K562 (cell line): ENCODE data around the gene TTC16. TPM values are rescaled to one million over a fixed set of nuclear protein-coding genes. Genes with fewer than 3 reads are reported as not detected.
A peak's percentile ranks its signal among the peaks of the same experiment; 100 is the strongest.

Experiments used
- ATAC-seq: fragments of 200-7000 bp; cut with Tn5 transposase; 3 replicates; pipeline ENCODE4 v1.9.1; 2020; ENCODE audit warnings: moderate library complexity
- BruUV-seq: library from RNA; stranded (reverse); fragments of 400-500 nt; replicated peaks from 2 replicates; lab custom pipeline; 2021; lab: Mats Ljungman, UMichigan
- CTCF ChIA-PET: fragments of 300-600 bp; formaldehyde crosslinking; extraction: SDS; loops from one replicate; lab custom pipeline; 2021; ENCODE audit warnings: low intra/inter-chr PET ratio; lab: Yijun Ruan, JAX
- POLR2A ChIA-PET: fragments of 300-600, 350-650 bp; sonication (Branson Sonifier 250); formaldehyde crosslinking; extraction: SDS; loops from one replicate; lab custom pipeline; 2021; ENCODE audit warnings: antibody characterized with exemption, inconsistent platforms; lab: Yijun Ruan, JAX
- DNase-seq, 4 experiments: peaks; one replicate each; pipeline versions ENCODE4 v3.0.0 to v3.0.0-alpha.2; 2011 to 2018; ENCODE audit warnings: low spot score in 3 of 4, mixed read lengths in 3 of 4; ENCODE audit errors: extremely low read depth in 1 of 4
- FAIRE-seq: peaks from 2 replicates; lab custom pipeline; 2011; peaks lifted over from hg19 to GRCh38; lab: Jason Lieb, UNC
- H2AFZ ChIP-seq: 2 replicates; pipeline ENCODE4 v1.6.0; 2011; ENCODE audit warnings: low read depth, low read length, control low read depth, inconsistent platforms
- H3K27ac ChIP-seq: fragments of 200-600 bp; 3 replicates; pipeline ENCODE4 v1.8.0; 2011; ENCODE audit warnings: low read depth, mild to moderate bottlenecking, control low read depth, inconsistent platforms, low read length, moderate library complexity, mixed read lengths; ENCODE audit errors: extremely low read depth
- H3K27me3 ChIP-seq, 2 experiments: fragments of 300-600 bp in 1 of 2; 2 replicates in 1 of 2; 3 replicates in 1 of 2; pipeline versions ENCODE4 v1.6.0 to v1.8.0; 2011; ENCODE audit warnings: inconsistent platforms in 2 of 2, low read length in 2 of 2, mild to moderate bottlenecking in 1 of 2, mixed read lengths in 1 of 2, moderate library complexity in 1 of 2; ENCODE audit not compliant: control insufficient read depth in 2 of 2, insufficient read depth in 2 of 2
- H3K36me3 ChIP-seq: fragments of 300-600 bp; 3 replicates; pipeline ENCODE4 v1.8.0; 2011; ENCODE audit warnings: mild to moderate bottlenecking, low read length, inconsistent platforms; ENCODE audit not compliant: control insufficient read depth, insufficient read depth
- H3K4me1 ChIP-seq, 2 experiments: fragments of 200-600 bp in 1 of 2; replicated peaks in 1 of 2; 2 replicates in 1 of 2; 3 replicates in 1 of 2; pipeline versions ENCODE4 v1.5.1 to v1.8.0; 2011; ENCODE audit warnings: inconsistent platforms in 2 of 2, low read length in 2 of 2, mild to moderate bottlenecking in 1 of 2, mixed read lengths in 1 of 2, moderate library complexity in 1 of 2; ENCODE audit not compliant: control insufficient read depth in 2 of 2, insufficient read depth in 2 of 2
- H3K4me2 ChIP-seq: 2 replicates; pipeline ENCODE4 v1.6.1; 2011; ENCODE audit warnings: low read length, control low read depth, inconsistent platforms, mixed read lengths; ENCODE audit not compliant: insufficient read depth
- H3K4me3 ChIP-seq: fragments of 200-600 bp; sonication (generic), shearing (Covaris generic); 2 replicates; pipeline ENCODE4 v1.5.1; 2016; ENCODE audit warnings: control low read depth, inconsistent platforms
- H3K79me2 ChIP-seq: fragments of 200-600 bp; 3 replicates; pipeline ENCODE4 v1.8.0; 2011; ENCODE audit warnings: low read length, inconsistent platforms; ENCODE audit not compliant: control insufficient read depth, insufficient read depth
- H3K9ac ChIP-seq, 2 experiments: 2 replicates each; pipeline versions ENCODE4 v1.6.0 to v1.6.1; 2011; ENCODE audit warnings: low read depth in 2 of 2, low read length in 2 of 2, control low read depth in 1 of 2, inconsistent platforms in 1 of 2, mild to moderate bottlenecking in 1 of 2, mixed read lengths in 1 of 2; ENCODE audit not compliant: insufficient read depth in 1 of 2
- H3K9me1 ChIP-seq: one replicate; pipeline ENCODE4 v1.6.0; 2011; ENCODE audit warnings: inconsistent platforms, mild to moderate bottlenecking, low read length, moderate library complexity; ENCODE audit not compliant: control insufficient read depth, insufficient read depth
- H3K9me3 ChIP-seq: replicated peaks from 2 replicates; pipeline ENCODE4 v1.5.1; 2011; ENCODE audit warnings: low read depth, low read length, inconsistent platforms; ENCODE audit not compliant: control insufficient read depth, insufficient read depth
- H4K20me1 ChIP-seq: replicated peaks from 2 replicates; pipeline ENCODE4 v1.6.1; 2011; ENCODE audit warnings: low read length, inconsistent platforms, mixed read lengths; ENCODE audit not compliant: control insufficient read depth, insufficient read depth
- ARID2 ChIP-seq: fragments of 450-650 bp; IDR thresholded peaks from 2 replicates; pipeline ENCODE4 v1.6.1; 2017; ENCODE audit warnings: antibody characterized with exemption, mild to moderate bottlenecking
- ATF7 ChIP-seq: fragments of 450-650 bp; IDR thresholded peaks from 2 replicates; pipeline ENCODE4 v1.7.1; 2014; ENCODE audit warnings: mild to moderate bottlenecking, moderate library complexity
- BRD9 ChIP-seq: fragments of 450-650 bp; IDR thresholded peaks from 2 replicates; pipeline ENCODE4 v1.6.1; 2018; ENCODE audit warnings: low read depth; ENCODE audit not compliant: partially characterized antibody
- EP400 ChIP-seq: fragments of 450-650 bp; IDR thresholded peaks from 2 replicates; pipeline ENCODE4 v1.6.1; 2017; ENCODE audit warnings: antibody characterized with exemption, mild to moderate bottlenecking, moderate library complexity
- FOXA3 ChIP-seq, 2 experiments: fragments of 450-650 bp in 1 of 2; sonication (generic) in 1 of 2; formaldehyde crosslinking; IDR thresholded peaks in 1 of 2; conservative IDR thresholded peaks in 1 of 2; 2 replicates each; pipeline versions ENCODE4 v1.4.0 to v1.8.0; 2020 to 2022; ENCODE audit warnings: mild to moderate bottlenecking in 2 of 2, missing genetic modification reagents in 1 of 2
- FOXJ2 ChIP-seq: fragments of 200-800 bp; sonication (Bioruptor generic); IDR thresholded peaks from 2 replicates; pipeline ENCODE4 v1.6.1; 2016; ENCODE audit warnings: missing genetic modification characterization, missing compliant biosample characterization
- FOXJ3 ChIP-seq: sonication (generic); formaldehyde crosslinking; IDR thresholded peaks from 2 replicates; pipeline ENCODE4 v1.4.0; 2020; ENCODE audit warnings: mild to moderate bottlenecking, missing genetic modification reagents
- FOXK2 ChIP-seq, 2 experiments: fragments of 450-650 bp; IDR thresholded peaks in 1 of 2; conservative IDR thresholded peaks in 1 of 2; 2 replicates each; pipeline ENCODE4 v1.6.1; 2016; ENCODE audit warnings: low read depth in 2 of 2, mild to moderate bottlenecking in 1 of 2
- KDM4B ChIP-seq, 2 experiments: fragments of 450-650 bp in 1 of 2; sonication (generic) in 1 of 2; IDR thresholded peaks; 2 replicates each; pipeline ENCODE4 v1.6.1; 2016 to 2017; ENCODE audit warnings: borderline replicate concordance in 2 of 2, antibody characterized with exemption in 1 of 2, low read depth in 1 of 2, mild to moderate bottlenecking in 1 of 2
- RFX1 ChIP-seq: fragments of 450-650 bp; IDR thresholded peaks from 2 replicates; pipeline ENCODE4 v1.6.1; 2016; ENCODE audit warnings: mild to moderate bottlenecking, moderate library complexity
- RNF2 ChIP-seq: sonication (generic); IDR thresholded peaks from 2 replicates; pipeline ENCODE4 v1.6.1; 2016
- SLC30A9 ChIP-seq: fragments of 250-450 bp; sonication (Bioruptor Pico); IDR thresholded peaks from 2 replicates; pipeline ENCODE4 v1.8.0; 2022; ENCODE audit warnings: mild to moderate bottlenecking, moderate library complexity
- SP1 ChIP-seq: sonication (generic); formaldehyde crosslinking; IDR thresholded peaks from 2 replicates; pipeline ENCODE4 v1.8.1; 2022; ENCODE audit warnings: mild to moderate bottlenecking, missing genetic modification reagents
- STAT5A ChIP-seq: IDR thresholded peaks from 2 replicates; pipeline ENCODE4 v1.6.1; 2012; ENCODE audit warnings: low read length, inconsistent platforms, borderline replicate concordance
- TGIF2 ChIP-seq: sonication (generic); formaldehyde crosslinking; IDR thresholded peaks from 2 replicates; pipeline ENCODE4 v1.8.1; 2022; ENCODE audit warnings: mild to moderate bottlenecking, missing genetic modification reagents, moderate library complexity
- YBX1 ChIP-seq: fragments of 450-650 bp; IDR thresholded peaks from 2 replicates; pipeline ENCODE4 v1.7.1; 2016; ENCODE audit warnings: mild to moderate bottlenecking
- ZNF146 ChIP-seq: IDR thresholded peaks from one replicate; pipeline ENCODE4 v1.6.1; 2018; ENCODE audit warnings: missing compliant biosample characterization; ENCODE audit not compliant: unreplicated experiment
- ZNF23 ChIP-seq: fragments of 250-450 bp; sonication (Bioruptor Pico); IDR thresholded peaks from 2 replicates; pipeline ENCODE4 v1.4.0; 2020; ENCODE audit warnings: mild to moderate bottlenecking
- ZNF445 ChIP-seq: fragments of 250-450 bp; sonication (Bioruptor Pico); IDR thresholded peaks from 2 replicates; pipeline ENCODE4 v1.4.0; 2020; ENCODE audit warnings: low read depth, mild to moderate bottlenecking, moderate library complexity
- ZNF668 ChIP-seq: fragments of 250-450 bp; sonication (Bioruptor Pico); IDR thresholded peaks from 2 replicates; pipeline ENCODE4 v1.8.0; 2022; ENCODE audit warnings: mild to moderate bottlenecking, inconsistent platforms
- ZNF696 ChIP-seq: fragments of 250-450 bp; sonication (Bioruptor Pico); conservative IDR thresholded peaks from 2 replicates; pipeline ENCODE4 v1.4.0; 2020; ENCODE audit warnings: mild to moderate bottlenecking, moderate library complexity
- WGBS: fragments of 100-300 bp; shearing (Covaris generic); methylation state at CpG from one replicate; pipeline ENCODE4 v1.1.6; 2016; ENCODE audit warnings: low coverage, mixed read lengths; ENCODE audit not compliant: insufficient coverage; ENCODE audit errors: missing lambda C conversion rate; 5-methylcytosine and 5-hydroxymethylcytosine counted together
- in situ Hi-C: fragments of 300-500 bp; cut with MboI; formaldehyde crosslinking; loops from 4 replicates; pipeline ENCODE4 v1.15.0; 2018; ENCODE audit warnings: inconsistent platforms, mixed read lengths
- intact Hi-C: fragments of 100-400 bp; cut with micrococcal nuclease; formaldehyde crosslinking; loops from 2 replicates; pipeline ENCODE4 v1.14.2; 2022
- polyA plus RNA-seq, 8 experiments: library from polyadenylated mRNA; depleted of rRNA in 4 of 8; stranded (reverse) in 5 of 8; unstranded in 3 of 8; fragments of >200 nt; fragmentation: Nextera tagmentation in 2 of 8; fragmentation: Illumina TruSeq in 1 of 8; extraction: Ambion mirVana in 2 of 8; extraction: Trizol in 1 of 8; gene quantifications; 2 replicates each; pipeline versions ENCODE4 v1.2.1 to v1.2.3, GENCODE V29; 2011 to 2014; ENCODE audit warnings: inconsistent platforms in 1 of 8, missing spikeins in 1 of 8
- total RNA-seq, 7 experiments: library from RNA; depleted of rRNA in 6 of 7; stranded (reverse); fragments of >200 nt in 6 of 7; fragmentation: Illumina TruSeq in 2 of 7; extraction: Trizol in 2 of 7; gene quantifications; 2 replicates each; pipeline versions ENCODE4 v1.2.1 to v1.2.3, GENCODE V29; 2011 to 2021; ENCODE audit warnings: low replicate concordance in 1 of 7
- TF ChIP-seq, protein P1 (sequence below): sonication (generic); formaldehyde crosslinking; IDR thresholded peaks from 2 replicates; pipeline ENCODE4 v1.8.1; 2023; ENCODE audit warnings: mild to moderate bottlenecking, missing genetic modification reagents
- TF ChIP-seq, protein P2 (sequence below): sonication (generic); formaldehyde crosslinking; IDR thresholded peaks from 2 replicates; pipeline ENCODE4 v1.8.0; 2022; ENCODE audit warnings: mild to moderate bottlenecking, missing genetic modification reagents

The TTC16 gene
- total and polyA plus RNA-seq, 9 of the 15 experiments (the other 6 are each of a cell fraction or from before 2014, with no cell fraction given): 0.11 TPM; not detected in 8

DNA sequence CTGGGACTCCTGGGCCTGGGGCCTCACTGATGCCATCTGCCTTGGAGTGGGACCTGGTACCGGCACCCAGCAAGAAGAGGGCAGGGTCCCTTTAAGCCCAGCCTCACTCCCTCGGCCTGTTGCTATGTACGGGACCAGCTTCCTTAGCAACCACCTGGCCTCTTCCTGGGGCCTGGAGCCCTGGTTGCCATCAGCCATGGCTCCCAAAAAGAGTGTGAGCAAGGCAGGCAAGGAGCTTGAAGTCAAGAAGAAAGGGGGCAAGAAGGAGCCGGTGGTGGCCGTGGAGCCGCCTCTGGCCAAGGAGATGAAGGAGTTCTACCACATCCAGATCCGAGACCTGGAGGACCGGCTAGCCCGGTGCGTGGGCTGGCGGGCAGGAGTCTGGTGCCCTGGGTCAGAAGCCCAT, 9.0 kb upstream of the TTC16 start, which contains the start of gene CFAP157:
CFAP157 (plus strand) TSS at position 153 of the 406 bp plus-strand sequence; CDS start at position 197, 44 bp downstream.
- Histone ChIP-seq H3K9ac (peak within 1 kb of the TSS in 1 of 2 experiments; percentile 55; a peak in 1 of 4 replicates), H3K79me2 (no peaks in the 10 kb centered on the region), H3K4me2 (no peak within 1 kb of the TSS), H3K9me1 (no peaks in the 10 kb centered on the region), H3K4me1 (peaks cover 0 to 34% of the 10 kb centered on the region in 2 experiments; a peak in 2 of 5 replicates), H3K27ac (no peak within 1 kb of the TSS), H3K9me3 (0 out of 2 replicates have a peak, but pooled peaks cover 4% of the 10 kb centered on the region), H3K27me3 (no peaks in the 10 kb centered on the region), H2AFZ (no peak within 1 kb of the TSS), H4K20me1 (no peaks in the 10 kb centered on the region), H3K4me3 (no peak within 1 kb of the TSS), H3K36me3 (no peaks in the 10 kb centered on the region)
- FAIRE-seq (no peak), ATAC-seq (peak; percentile 36; the same call in 2 of the 3 replicates), DNase-seq (no peak)
- POLR2A ChIA-PET: interaction anchor here (0.5 to 1.2 kb wide), 2 partner anchors 16 to 83 kb away, joined by 3 read pairs; no protein-coding TSS in a partner anchor
- in situ Hi-C loops (no loop called here), intact Hi-C loops (no loop called here)
- BruUV-seq: no TSS peak
- WGBS: 45% methylated on average over 11 of the region's 11 CpGs
- CTCF ChIA-PET: no interaction called here
- TF ChIP-seq, protein P1, sequence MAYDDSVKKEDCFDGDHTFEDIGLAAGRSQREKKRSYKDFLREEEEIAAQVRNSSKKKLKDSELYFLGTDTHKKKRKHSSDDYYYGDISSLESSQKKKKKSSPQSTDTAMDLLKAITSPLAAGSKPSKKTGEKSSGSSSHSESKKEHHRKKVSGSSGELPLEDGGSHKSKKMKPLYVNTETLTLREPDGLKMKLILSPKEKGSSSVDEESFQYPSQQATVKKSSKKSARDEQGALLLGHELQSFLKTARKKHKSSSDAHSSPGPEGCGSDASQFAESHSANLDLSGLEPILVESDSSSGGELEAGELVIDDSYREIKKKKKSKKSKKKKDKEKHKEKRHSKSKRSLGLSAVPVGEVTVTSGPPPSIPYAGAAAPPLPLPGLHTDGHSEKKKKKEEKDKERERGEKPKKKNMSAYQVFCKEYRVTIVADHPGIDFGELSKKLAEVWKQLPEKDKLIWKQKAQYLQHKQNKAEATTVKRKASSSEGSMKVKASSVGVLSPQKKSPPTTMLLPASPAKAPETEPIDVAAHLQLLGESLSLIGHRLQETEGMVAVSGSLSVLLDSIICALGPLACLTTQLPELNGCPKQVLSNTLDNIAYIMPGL (CRISPR knock-in tag): no peak
- TF ChIP-seq KDM4B (IDR thresholded peaks at IDR 0.05; ENCODE audit: borderline replicate concordance in 2 of 2, low read depth in 1 of 2) (no peak), TGIF2 (CRISPR knock-in tag) (no peak), ZNF668 (CRISPR knock-in tag) (no peak), FOXK2 (conservative IDR thresholded peaks at IDR 0.05 in 1 of 2, IDR thresholded peaks at IDR 0.05 in 1 of 2; ENCODE audit: low read depth in 2 of 2) (no peak), STAT5A (no peak), ZNF696 (CRISPR knock-in tag) (no peak), ARID2 (no peak), BRD9 (no peak), ZNF445 (CRISPR knock-in tag) (no peak), SP1 (no peak), ZNF23 (CRISPR knock-in tag) (no peak), SLC30A9 (CRISPR knock-in tag) (no peak), RFX1 (peak; percentile 88), FOXJ3 (peak; percentile 77), FOXJ2 (tag) (peak; percentile 66; the same call in 1 of the 2 replicates), YBX1 (no peak), FOXA3 (CRISPR knock-in tag; conservative IDR thresholded peaks at IDR 0.05 in 1 of 2, IDR thresholded peaks at IDR 0.05 in 1 of 2) (0 out of 4 replicates have a peak, but pooled peaks of 1 of the 2 experiments have one; percentile 34), ATF7 (no peak), RNF2 (no peak), ZNF146 (CRISPR knock-in tag) (no peak), EP400 (no peak)
- TF ChIP-seq, protein P2, sequence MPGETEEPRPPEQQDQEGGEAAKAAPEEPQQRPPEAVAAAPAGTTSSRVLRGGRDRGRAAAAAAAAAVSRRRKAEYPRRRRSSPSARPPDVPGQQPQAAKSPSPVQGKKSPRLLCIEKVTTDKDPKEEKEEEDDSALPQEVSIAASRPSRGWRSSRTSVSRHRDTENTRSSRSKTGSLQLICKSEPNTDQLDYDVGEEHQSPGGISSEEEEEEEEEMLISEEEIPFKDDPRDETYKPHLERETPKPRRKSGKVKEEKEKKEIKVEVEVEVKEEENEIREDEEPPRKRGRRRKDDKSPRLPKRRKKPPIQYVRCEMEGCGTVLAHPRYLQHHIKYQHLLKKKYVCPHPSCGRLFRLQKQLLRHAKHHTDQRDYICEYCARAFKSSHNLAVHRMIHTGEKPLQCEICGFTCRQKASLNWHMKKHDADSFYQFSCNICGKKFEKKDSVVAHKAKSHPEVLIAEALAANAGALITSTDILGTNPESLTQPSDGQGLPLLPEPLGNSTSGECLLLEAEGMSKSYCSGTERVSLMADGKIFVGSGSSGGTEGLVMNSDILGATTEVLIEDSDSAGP: peak; percentile 90
